Hematopoietic multipotent progenitor cell treated with erythropoietin and hydrocortisone succinate and interleukin-3 and kit ligand, for 8 days (in vitro differentiated cells): Measurements from ENCODE around the gene LAMA1.

Source experiments
- DNase-seq: peaks from one replicate; pipeline ENCODE4 v3.0.0-alpha.2; 2015

Gene LAMA1

DNA sequence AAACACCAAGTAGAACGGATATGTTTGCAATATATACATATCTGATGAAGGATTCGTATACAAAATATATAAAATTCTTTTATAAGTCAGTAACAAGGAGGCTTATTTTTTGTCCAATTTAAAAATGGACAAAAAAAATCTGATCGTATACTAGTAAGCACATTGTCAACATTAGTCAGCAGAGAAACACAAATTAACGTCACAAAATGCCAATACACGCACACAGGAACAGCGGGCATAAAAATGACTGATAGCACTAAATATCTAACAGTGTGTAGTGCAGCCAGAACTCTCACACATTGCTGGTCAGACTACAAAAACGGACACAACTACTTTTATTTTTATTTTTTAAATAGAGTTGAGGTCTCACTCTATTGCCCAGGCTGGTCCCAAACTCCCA is 69.5 kb downstream of the LAMA1 start:
- no peak for DNase-seq

DNA sequence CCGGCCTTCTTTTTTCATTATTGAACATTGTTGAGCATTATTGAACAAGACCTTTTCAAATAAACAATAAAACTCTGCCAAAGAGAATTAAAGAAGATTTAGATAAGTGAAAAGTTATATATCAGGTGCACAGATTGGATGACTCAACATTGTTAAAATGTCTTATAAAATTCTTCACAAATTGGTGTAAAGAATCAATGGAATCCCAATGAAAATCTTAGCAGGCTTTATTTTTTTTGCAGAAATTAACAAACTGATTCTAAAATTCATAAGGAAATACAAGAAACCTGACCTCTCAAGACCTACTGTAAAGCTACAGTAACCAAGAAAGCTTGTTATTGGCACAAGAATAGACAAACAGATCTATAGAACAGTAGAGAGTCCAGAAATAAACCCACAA is 70.3 kb downstream of the LAMA1 start:
- DNase-seq: no peak

DNA sequence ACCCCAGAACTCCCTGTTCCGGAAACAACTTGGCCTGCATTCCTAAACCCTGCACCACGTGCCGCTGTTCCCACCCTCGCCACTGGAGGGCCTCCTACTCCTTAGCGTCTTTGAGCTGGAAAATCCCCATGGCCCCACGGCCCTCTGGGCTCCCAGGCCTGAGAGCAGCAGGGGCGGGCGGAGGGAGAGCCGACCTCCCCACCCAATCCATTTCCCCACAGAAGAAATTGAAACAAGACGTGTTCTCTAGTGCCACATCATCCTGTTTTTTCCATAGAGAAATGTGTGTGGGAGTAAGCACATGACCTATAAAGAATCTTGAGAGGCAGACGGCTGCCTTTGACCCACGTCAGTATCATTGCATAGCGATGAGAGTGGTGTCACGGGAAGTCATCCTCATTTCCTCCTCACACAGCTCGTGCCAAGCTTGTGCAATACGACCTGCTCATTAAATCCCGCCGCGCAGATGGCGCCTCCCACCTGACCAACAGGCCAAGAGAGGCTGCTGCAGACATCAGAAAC is 79.2 kb downstream of the LAMA1 start:
- DNase-seq: peak; percentile 2

DNA sequence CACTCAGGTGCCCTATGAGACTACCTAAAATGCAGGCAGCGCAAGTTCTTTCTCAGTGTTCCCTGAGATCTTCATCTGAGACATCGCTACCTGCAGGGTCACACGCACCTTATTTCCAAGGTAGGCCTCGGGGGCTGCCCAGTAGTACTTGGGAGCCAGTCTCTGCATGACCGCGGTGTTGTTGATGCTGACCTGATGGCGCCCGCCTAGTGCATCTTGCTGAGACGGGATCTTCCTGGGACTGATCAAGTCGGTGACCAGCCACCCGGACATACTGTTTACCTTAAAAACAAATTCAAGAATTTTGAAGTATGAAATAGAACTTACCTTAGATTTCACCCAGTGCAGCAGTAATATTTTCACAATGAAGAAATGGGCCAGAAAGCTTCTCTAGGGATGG is 80.1 kb downstream of the LAMA1 start:
- DNase-seq: no peak

DNA sequence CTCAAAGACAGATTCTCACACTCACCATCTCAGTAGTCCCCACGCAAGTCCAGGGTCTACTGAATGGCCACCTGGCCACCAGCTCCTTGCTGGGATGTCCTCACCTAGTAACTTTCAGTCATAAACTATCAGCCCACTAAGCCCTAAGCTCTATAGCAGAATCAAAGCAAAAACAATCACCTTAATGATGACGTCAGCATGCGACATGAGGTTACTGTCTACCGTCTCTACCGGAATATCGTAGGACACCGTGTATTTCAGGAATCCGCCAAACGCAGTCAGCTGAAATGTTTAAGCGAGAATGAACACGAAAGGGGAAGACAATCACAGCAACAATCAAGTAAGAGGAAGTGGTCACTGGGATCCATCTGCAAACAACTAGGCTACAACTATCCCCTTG is 81.8 kb downstream of the LAMA1 start:
- no peak for DNase-seq

DNA sequence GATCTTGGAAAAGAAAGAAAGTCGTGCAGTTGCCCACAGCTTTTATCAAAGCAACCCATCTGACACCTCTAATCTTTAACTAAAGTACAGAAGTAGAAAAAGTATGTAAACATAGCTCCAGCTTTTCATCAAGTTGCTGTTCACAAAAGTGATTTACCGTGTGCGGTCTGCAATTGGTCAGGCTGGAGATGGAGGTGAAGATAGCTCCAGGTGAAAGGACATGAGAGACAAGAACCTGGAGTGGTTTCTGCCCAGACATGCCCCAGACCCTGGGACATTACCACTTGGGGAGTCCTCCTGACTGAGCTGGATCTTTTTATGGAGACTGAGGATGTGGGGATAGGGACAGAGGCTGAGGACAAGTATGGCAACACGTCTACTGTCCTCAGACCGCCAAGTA is 82.7 kb downstream of the LAMA1 start:
- no peak for DNase-seq

DNA sequence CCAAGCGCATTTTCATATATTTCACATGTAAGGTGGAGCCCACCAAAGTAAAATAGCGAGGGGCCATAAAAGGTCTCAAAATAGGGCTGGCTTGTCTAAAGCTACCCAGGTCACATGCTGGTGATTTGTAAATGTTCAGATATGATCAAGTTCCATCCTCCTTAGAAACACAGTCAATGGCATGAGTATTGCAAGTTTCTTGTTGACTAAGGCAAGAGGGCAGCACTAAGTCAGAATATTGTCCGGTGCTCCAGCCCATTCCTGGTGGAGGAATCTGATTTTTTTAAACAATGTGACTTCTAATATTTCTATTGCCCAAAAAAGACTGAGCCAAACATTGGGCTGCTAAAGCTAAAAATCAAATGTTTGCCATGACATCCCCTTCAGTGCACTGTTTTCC is 85.1 kb downstream of the LAMA1 start:
- DNase-seq: no peak

DNA sequence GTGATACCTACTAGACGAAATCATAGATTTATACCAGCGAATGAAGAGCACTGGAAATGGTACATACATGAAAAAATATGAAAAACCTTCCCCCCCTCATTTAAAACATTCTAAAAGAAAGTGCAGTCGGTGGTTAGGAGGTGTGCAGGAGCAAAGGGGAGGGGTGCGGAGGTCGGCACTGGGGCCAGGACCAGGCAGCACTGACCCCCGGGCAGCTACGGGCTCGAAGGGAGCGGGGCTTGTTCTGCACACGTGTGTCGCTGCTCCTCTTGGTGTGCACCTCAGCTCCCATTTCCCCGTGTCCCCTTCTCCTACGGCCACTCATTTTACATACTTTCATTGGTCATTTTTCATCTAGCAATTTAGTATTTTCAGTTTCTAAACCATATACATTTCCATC is 89.0 kb downstream of the LAMA1 start:
- no peak for DNase-seq

DNA sequence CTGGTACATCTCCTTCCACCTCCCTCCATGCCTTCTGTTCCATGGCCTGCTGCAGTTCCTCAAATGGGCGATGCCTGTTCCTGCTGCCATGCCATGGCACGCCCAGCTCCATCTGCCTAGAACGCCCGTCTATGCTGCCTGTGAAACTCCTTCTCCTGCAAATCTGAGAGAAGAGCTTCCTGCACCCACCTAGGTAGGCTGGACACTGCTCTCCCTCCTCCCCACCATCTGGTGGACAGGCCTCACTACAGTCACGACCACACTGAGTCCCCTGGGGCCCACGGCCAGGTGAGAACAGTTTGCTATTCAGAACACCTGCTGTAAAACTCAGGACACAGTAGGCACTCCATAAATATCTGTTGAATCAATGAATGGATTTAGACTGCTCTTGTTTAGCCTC is 92.4 kb downstream of the LAMA1 start:
- no peak for DNase-seq

DNA sequence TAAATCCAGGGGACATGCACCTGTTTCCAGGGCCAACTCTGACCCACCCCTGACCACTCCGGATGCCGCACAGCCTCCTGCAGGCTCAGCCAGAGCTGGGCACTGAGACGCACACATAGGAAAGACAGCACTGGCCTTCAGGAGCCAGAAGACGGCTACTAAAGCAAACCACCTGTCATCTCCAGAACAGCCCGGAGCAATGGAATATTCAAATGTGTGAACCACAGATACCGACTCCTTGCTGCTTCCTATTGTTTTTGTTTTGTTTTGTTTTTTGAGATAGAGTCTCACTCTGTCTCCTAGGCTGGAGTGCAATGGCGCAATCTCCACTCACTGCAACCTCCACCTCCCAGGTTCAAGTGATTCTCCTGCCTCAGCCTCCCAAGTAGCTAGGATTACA is 94.0 kb downstream of the LAMA1 start:
- no peak for DNase-seq

DNA sequence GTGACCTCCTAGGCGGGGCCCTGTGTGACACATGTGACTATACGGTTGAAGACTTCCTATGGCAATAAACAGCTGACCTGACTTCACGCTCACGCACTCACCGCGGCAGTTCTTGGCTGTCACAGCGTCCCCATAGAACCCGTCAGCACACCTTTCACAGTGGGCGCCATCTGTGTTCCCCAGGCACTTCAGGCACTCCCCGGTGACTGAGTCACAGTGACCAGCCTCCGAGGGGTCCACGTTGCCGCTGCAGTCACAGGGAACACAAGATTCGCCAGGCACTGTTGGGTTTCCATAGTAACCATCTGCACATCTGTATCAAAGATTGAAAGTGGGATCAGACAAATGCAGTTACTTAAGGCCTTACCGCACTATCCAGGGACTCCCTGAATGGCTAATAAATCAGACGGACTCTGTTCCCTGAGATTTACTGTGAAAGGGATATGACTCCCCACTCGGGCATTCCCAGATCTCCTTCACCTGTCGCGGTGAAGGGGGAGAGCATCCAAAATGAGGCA is 94.5 kb downstream of the LAMA1 start:
- no peak for DNase-seq

DNA sequence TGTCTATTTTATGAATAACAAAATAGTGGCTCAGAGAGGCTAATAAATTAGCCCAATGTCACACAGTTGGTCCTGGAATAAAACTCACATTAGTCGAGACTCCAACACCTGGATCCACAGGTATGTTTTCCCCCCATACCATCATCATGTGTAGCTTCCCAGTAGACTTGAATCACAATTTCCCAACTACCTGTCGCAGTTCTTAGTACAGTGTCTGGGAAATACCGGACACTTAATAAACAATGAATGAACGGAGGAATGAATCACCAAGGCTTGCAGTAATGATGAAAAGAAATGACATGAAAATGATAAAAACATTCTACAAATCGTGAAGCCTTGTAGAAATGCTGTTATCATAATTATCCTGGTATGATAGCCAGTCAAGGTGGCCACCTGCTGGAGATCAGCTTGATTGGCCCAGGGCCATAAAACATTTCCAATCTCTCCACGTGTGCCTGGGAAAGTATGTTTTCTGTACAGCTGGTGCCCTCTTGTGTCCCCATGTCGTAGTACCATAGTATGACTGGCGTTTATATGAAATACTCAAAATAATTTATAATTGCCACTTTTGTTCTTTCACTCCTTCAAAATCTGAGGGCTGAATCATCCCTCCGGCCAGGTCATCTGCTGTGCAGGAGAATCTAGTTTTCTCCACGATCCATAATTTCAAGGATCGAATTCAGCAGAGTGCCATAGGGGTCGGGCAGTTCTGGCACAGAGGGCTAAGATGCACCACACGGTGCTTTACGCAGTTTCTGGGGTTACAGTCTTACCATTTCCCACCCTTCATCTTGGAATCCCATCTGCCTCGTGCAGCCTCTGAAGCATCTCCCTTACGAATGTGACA is 95.4 kb downstream of the LAMA1 start:
- DNase-seq: peak; percentile 25

DNA sequence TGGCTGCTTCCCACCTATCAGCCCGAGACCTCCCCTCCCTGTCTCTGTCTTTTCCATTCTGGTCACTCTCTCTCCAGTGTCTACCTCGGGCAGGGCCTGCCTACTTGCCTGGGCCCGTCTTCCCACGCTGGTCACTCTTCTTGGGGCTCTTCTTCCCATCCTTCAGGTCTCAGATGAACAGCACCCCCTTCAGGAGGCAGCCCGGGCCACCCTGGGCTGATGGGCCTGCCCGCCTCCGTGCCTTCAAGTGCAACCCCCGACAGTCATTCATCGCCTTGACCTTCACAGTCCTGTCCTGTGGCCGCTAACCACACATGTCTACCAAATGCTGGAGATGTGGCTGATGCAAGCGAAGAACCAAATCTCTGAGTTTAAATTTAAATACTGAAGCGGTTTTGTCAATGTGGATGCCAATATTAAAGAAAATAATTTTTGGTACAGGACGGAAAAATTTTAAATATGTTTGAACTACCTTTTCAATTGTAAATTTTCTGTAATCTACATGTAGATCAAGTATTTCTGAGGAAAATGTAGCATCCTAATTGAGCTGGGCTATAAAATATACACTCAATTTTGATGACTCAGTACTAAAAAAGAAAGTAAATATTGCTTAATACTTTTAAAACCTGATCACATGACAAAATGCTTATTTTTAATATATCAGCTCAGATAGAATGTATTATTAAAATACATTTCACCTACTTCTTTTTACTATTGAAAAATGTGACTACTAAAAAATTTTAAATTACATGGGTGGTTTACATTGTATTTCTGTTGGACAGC is 96.4 kb downstream of the LAMA1 start:
- no peak for DNase-seq

DNA sequence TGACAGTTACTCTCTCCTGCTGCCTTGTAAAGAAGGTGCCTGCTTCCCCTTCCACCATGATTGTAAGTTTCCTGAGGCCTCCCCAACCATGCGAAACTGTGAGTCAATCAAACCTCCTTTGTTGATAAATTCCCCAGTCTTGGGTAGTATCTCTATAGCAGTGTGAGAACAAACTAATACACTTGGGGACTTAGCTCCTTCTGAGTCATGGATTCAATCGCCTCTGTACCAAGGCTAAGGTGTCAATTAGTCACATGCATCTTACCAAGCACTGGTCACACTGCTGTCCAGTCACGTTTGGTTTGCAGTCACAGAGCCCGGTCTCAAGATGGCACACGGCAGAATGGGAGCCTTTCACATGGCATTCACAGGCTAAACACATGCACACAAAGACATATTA is 100.6 kb downstream of the LAMA1 start:
- DNase-seq: no peak

DNA sequence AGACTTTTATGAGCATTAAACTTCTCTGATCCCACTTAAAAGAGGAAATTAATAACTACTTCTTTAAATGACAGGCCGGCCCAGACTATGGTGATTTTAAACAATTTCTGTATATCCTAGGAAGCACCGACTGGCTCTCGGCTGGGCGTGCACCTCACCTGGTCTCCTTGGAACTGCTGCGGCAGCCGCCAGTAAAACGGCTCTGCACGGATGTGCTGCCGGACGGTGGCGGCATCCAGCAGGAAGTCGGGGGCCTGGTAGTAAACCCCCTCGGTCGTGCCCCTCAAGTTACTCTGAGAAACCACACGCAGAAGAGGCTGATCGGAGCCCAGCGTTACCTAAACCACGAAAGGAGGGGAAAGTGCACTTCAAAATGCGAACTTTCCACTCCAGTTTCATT is 106.5 kb downstream of the LAMA1 start:
- no peak for DNase-seq

DNA sequence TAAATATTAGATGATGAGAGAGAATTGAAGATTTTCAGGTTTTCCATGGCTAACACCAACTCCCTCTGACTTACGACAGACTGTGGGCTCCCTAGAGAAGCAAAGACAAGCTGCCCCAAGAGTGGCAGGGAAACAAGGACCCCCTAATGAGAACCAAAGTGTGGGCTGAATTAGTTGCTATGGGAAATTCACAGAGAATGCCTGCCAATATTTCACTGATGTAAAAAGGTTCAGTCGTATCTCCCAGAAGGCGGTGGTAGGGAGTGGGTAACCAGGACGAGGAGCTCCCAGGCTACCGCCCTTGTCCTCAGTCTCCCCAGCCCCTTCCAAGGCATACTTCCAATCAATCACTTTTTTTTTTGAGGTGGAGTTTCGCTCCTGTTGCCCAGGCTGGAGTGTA is 113.6 kb downstream of the LAMA1 start:
- no peak for DNase-seq

DNA sequence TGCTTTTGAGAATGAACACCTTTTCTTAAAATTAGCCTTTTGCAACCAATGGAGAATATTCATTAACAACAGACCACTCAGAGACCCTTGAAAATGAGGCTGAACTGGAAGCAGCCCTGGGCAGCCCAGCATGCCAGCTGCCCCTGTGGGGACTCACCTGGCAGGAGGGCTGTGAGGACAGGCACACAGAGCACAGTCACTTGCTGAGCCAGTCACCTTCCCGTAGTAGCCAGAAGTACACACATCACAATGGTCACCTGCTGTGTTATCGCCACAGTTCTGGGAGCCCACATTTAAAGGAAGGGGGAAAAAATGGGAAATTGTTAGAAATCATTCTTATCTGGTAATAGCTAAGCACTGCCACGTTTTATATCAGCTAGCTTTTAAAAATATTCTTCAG is 115.5 kb downstream of the LAMA1 start:
- no peak for DNase-seq

DNA sequence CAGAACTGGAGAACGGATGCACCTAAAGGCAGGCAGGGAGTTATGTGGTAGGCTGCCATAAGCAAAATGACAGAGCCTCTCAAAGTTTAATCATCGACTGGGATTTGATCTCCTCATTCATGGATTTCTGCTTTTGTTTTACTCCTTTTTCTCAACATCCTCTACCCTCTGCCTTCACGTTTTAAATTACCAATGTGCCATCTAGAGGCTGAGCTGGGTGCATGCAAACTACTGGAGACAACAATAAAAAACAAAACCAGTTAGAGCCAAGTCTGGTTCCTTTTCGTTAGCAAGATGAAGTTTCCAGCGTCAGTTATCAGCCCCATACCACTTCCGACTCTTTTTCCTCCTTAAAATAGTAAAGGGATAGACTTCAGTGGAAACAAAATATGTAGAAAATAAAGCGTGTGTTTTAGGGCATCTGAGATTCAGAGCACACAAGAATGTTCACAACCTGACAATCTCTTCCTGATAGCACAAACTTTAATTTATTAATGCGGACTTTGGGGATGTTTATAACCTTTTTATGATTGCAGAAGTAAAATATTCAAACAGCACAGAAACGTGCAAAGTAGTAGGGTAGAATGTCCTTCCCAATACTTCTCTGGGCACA is 117.0 kb downstream of the LAMA1 start:
- peak; percentile 4 for DNase-seq

DNA sequence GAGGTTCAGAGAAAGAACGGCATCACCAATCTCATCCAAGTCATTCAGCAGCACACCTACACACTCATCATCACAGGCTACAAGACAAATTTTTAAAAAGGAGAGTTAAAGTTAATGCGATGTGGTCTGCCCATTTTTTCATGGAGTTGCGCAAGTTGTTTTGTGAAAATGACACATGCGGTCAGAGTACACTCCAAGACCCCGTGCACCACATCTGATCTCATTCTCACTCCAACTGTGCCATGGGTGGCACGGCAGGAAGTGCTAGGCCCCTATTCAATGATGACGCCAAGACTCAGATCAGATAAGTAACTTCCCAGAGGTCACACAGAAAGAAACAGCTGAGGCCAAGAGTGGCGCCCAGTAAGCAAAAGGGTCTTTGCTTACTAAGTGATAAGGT is 119.8 kb downstream of the LAMA1 start:
- no peak for DNase-seq

DNA sequence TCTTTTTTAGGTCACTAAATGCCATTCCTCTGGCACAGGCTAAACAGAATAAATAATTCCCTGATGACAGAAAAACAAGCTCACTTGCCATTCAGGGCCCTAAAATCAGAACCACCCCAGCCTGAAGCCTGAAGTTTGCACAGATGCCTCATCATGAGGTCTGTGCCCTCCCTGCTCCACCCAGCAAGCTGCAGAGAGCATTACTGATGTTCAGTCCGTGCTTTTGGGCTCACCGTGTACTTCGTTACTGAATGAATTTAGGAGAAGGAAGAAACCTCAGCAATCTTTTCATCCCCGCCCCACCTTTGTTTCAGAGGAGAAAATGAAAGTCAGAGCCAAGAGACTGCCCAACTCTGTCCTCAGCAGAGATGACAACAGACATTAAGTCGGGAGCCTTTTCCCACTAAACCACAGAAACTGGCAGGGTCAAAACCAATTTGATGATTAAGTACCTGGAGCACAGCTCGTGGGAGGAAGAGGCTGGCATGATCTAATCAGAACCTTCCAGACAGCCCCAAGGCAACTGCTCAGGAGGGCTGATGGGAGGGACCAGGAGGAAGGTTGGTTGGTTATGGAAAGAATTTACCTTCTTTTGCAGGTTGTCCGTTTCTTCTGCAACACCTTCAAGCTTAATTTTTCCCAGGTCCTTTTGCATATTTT is 122.7 kb downstream of the LAMA1 start:
- no peak for DNase-seq

DNA sequence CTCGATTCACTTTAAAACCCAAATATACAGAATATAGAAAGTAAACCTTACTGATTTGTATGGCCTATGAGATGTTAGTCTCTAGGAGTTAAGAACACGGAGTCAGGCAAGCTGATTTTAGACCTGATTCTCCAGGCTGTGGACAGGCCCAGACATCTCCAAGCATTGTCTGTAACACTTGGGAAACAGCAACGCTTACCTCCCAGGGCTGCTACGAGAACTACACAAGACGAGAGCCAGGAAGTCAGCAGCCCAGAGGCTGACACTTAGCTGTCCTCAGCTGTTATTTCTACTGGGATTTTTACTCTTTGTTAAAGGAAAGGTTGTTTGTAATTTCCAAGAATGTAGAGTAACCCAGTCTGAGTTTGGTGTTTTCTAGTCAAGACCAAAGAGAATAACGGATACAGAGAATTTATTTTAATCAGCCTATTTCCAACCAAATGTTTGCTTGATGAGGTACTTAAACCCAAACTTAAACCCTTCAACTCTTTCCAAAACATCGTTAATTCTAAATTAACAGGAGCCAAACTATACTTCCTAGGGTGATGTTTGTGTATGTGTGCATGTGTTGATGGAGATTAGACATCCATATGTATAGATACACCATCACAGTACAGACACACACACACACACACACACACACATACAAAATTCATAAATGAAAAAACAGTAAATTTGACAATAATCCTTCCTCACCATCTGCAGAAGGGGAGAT is 123.4 kb downstream of the LAMA1 start:
- DNase-seq: no peak

DNA sequence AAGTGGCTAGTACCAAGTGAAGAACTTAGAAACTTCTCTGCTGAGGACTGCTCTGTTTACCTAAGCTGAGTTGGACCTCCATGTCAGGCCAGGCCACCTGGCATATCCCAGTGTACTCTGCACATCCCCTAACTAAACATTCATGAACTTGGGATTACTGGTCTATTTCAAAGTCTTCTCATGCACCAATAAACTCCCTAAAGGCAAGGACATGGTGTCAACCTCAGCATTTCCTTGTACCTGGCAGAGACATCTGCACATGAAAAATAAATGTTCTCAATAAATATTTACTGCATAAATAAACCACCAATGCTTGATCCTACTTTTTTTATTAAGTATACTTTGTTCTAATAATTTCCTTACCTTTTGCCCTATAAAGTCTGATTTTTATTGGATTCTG is 124.8 kb downstream of the LAMA1 start:
- no peak for DNase-seq
